ENCODE results near the gene FOXJ3.

The FOXJ3 gene

GRCh38 chr1:42334240-42335049, 590 bp downstream of the FOXJ3 start:
- DNase-seq (ENCODE audit: low read depth in 2 of 2) = peak in 1 of 2 experiments; percentile 14

- DNase-seq (ENCODE audit: low read depth in 2 of 2) = no peak
These were observed 1.3 kb downstream of the FOXJ3 start for GRCh38 chr1:42333662-42334239.

GRCh38 chr1:42332877-42333276, 2.2 kb downstream of the FOXJ3 start:
- no peak for DNase-seq (ENCODE audit: low read depth in 2 of 2)

GRCh38 chr1:42330215-42330614, 4.8 kb downstream of the FOXJ3 start:
- DNase-seq (ENCODE audit: low read depth in 2 of 2) = no peak

- no peak for DNase-seq (ENCODE audit: low read depth in 2 of 2)
These were observed 6.0 kb downstream of the FOXJ3 start for GRCh38 chr1:42328916-42329496.

- no peak for DNase-seq (ENCODE audit: low read depth in 2 of 2)
These were observed 6.9 kb downstream of the FOXJ3 start for GRCh38 chr1:42328047-42328625.

- no peak for DNase-seq (ENCODE audit: low read depth in 2 of 2)
These were observed 10.0 kb downstream of the FOXJ3 start for GRCh38 chr1:42325014-42325402.

- no peak for DNase-seq (ENCODE audit: low read depth in 2 of 2)
These were observed 10.5 kb downstream of the FOXJ3 start for GRCh38 chr1:42324398-42325013.

GRCh38 chr1:42323551-42323950, 11.5 kb downstream of the FOXJ3 start:
- DNase-seq (ENCODE audit: low read depth in 2 of 2) = no peak

- peak; percentile 42 to 49 for DNase-seq (ENCODE audit: low read depth in 2 of 2)
These were observed 12.5 kb downstream of the FOXJ3 start for GRCh38 chr1:42322577-42322976.

- DNase-seq (ENCODE audit: low read depth in 2 of 2) = no peak
These were observed 13.3 kb downstream of the FOXJ3 start for GRCh38 chr1:42321731-42322130.

- no peak for DNase-seq (ENCODE audit: low read depth in 2 of 2)
These were observed 14.3 kb downstream of the FOXJ3 start for GRCh38 chr1:42320708-42321107.

- no peak for DNase-seq (ENCODE audit: low read depth in 2 of 2)
These were observed 15.1 kb downstream of the FOXJ3 start for GRCh38 chr1:42319871-42320484.

GRCh38 chr1:42319128-42319851, 15.7 kb downstream of the FOXJ3 start:
- DNase-seq (ENCODE audit: low read depth in 2 of 2) = peak; percentile 54 to 62

- peak; percentile 66 to 69 for DNase-seq (ENCODE audit: low read depth in 2 of 2)
These were observed 16.4 kb downstream of the FOXJ3 start for GRCh38 chr1:42318601-42319000.

- no peak for DNase-seq (ENCODE audit: low read depth in 2 of 2)
These were observed 17.7 kb downstream of the FOXJ3 start for GRCh38 chr1:42317308-42317707.

- DNase-seq (ENCODE audit: low read depth in 2 of 2) = no peak
These were observed 18.7 kb downstream of the FOXJ3 start for GRCh38 chr1:42316292-42316691.

- DNase-seq (ENCODE audit: low read depth in 2 of 2) = no peak
These were observed 19.5 kb downstream of the FOXJ3 start for GRCh38 chr1:42315500-42315899.

- no peak for DNase-seq (ENCODE audit: low read depth in 2 of 2)
These were observed 21.1 kb downstream of the FOXJ3 start for GRCh38 chr1:42313970-42314369.

- no peak for DNase-seq (ENCODE audit: low read depth in 2 of 2)
These were observed 22.3 kb downstream of the FOXJ3 start for GRCh38 chr1:42312576-42313212.

GRCh38 chr1:42311897-42312296, 23.1 kb downstream of the FOXJ3 start:
- DNase-seq (ENCODE audit: low read depth in 2 of 2) = no peak

All from fibroblast of skin of left quadriceps (primary cell).